GM12865 (cell line): Measurements from ENCODE around the gene ATP6V1F.

Source experiments
- DNase-seq: peaks from one replicate; pipeline ENCODE4 v3.0.0; 2010; ENCODE audit warnings: low read depth
- H3K4me3 ChIP-seq: 2 replicates; pipeline ENCODE4 v1.5.1; 2011; ENCODE audit warnings: mild to moderate bottlenecking, low read depth, low read length, control low read depth
- TF ChIP-seq, protein P1 (sequence below): IDR thresholded peaks from 2 replicates; pipeline ENCODE4 v1.5.1; 2011; ENCODE audit warnings: low read length, control low read depth, low read depth, inconsistent platforms; ENCODE audit not compliant: insufficient read depth; ENCODE audit errors: missing control alignments

ATP6V1F gene

GRCh38 chr7:128900237-128900636 lies 37.6 kb downstream of the ATP6V1F start:
- H3K4me3 ChIP-seq: no peak overlapping the region
- TF ChIP-seq, protein P1, sequence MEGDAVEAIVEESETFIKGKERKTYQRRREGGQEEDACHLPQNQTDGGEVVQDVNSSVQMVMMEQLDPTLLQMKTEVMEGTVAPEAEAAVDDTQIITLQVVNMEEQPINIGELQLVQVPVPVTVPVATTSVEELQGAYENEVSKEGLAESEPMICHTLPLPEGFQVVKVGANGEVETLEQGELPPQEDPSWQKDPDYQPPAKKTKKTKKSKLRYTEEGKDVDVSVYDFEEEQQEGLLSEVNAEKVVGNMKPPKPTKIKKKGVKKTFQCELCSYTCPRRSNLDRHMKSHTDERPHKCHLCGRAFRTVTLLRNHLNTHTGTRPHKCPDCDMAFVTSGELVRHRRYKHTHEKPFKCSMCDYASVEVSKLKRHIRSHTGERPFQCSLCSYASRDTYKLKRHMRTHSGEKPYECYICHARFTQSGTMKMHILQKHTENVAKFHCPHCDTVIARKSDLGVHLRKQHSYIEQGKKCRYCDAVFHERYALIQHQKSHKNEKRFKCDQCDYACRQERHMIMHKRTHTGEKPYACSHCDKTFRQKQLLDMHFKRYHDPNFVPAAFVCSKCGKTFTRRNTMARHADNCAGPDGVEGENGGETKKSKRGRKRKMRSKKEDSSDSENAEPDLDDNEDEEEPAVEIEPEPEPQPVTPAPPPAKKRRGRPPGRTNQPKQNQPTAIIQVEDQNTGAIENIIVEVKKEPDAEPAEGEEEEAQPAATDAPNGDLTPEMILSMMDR: no peak
- no peak for DNase-seq

- TF ChIP-seq, protein P1: no peak
- DNase-seq: no peak
- no peak overlapping the region for H3K4me3 ChIP-seq
Measured at GRCh38 chr7:128902761-128903585, 40.3 kb downstream of the ATP6V1F start.

DNA sequence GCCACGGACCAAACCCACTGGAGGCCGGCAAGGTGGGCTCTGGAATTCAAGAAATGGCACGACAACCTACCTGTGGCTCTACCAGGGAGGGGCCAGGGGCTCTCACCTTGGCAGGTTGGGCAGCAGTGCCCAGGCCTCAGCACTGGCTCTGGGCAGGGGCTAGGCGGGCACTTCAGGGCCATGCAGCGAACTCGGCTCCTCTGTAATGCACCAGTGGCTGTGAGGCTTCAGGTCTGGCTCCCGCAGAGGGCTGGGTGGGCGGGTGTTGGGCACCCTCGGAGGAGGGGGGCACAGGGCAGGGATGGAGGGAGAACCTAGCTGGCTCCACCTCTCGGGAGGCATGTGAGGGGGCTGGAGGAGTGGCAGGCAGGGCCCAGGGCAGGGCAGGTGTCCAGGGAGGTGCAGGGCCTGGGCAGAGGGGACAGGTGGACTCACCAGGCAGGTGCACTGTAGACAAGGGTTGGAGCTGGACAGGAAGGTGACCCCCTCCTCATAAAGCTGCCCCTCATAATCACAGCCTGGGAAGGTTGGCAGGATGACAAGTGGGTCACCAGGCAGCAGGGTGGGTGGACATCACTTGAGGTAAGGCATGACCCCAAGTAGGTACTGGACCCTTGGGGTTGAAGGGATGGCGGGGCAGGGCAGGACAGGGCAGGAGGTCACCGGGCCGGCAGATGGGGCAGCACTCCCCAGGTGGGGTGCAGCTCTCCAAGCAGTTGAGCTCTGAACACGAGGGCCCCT lies 41.1 kb downstream of the ATP6V1F start:
- no peak overlapping the region for H3K4me3 ChIP-seq
- no peak for DNase-seq
- TF ChIP-seq, protein P1: no peak

DNA sequence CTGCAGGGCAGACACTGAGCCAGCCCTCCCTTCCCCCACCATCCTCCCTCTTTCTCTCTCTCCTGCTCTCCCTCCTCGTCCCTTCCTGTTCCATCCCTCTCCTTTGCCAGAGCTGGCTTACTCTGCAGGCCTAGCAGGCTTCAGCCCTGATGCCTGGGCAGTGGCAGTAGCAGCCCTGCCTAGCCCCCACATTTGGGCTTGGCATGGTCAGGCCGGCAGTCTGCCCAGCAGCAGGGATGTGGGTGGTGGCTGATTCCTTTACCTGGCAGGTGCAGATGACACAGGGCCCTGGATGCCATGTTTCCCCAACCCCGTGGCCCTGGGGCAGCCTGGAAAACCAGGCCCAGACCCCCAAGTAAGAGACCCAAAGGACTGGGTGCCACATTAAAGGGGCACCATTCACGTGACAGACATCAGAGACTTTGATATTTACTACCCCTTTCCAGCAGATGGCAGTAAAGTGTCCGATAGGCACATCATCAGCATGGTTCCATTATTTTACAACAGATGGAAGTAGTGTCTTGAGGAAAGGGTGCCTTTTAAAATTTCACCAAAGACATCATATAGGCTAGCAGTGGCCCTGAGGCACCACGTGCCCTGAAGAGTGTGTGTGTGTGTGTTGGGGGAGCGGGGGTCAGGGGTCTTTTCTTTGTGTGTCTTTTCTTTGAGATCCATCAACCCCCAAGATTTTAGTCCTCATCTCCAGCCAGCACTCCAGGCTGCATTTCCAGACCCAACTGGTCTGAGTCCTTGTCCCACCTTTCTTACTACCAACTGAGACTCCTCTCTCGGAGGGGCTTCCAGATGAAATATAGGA lies 41.9 kb downstream of the ATP6V1F start:
- peak; percentile 80 for DNase-seq
- H3K4me3 ChIP-seq: no peak overlapping the region
- TF ChIP-seq, protein P1: peak; percentile 72

DNA sequence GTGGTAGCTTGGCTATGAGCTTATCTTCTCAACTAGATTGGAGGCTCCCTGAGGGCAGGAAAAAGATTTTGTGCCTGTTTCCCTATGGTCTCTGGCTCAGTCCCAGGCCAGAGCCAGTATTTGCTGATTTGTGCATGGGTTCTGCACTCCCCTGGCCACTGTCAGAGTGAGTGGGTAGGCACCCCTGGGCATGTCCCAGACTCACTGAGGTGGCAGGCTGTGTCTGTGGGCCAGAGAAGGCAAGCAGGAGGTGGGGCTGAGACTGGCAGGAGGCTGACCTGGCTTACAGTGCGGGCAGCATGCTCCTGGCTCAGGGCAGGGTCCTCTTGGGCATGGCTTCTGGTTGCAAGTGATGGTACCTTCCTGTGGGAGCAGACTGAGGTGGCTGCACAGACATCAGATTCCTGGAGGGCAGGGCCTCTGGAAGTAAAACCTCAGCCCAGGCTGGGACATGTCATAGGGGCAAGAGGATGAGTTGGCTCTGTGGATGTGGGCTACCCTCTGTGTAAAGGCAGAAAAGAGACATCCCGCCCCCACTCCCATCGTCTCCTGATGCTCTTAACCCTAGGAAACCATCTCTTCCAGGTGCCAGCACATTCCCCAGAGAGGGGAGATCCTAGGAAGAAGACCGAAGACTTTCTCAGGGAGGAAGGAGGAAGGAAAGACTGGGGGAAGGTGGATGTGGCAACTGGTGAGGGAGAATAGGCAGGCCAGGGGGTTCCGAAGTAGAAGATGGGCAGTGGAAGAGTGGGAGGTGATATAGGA lies 43.5 kb downstream of the ATP6V1F start:
- DNase-seq: no peak
- TF ChIP-seq, protein P1: no peak

More for the DNA sequence above, 43.5 kb downstream of the ATP6V1F start:
- H3K4me3 ChIP-seq: no peak overlapping the region
